BE2C (cell line): ENCODE measurements around the gene PRKAB1.

Experiments
- DNase-seq: peaks from one replicate; pipeline ENCODE4 v3.0.0-alpha.2; 2020
- H3K27me3 ChIP-seq: fragments of 250-450 bp; sonication (Bioruptor Pico); 2 replicates; pipeline ENCODE4 v1.5.1; 2020; ENCODE audit warnings: mild to moderate bottlenecking
- H3K36me3 ChIP-seq: fragments of 250-450 bp; sonication (Bioruptor Pico); 2 replicates; pipeline ENCODE4 v1.5.1; 2020; ENCODE audit warnings: mild to moderate bottlenecking
- H3K4me1 ChIP-seq: fragments of 250-450 bp; sonication (Bioruptor Pico); 2 replicates; pipeline ENCODE4 v1.5.1; 2020
- H3K4me3 ChIP-seq: 2 replicates; pipeline ENCODE4 v1.5.1; 2011; ENCODE audit warnings: low read depth, low read length
- H3K9me3 ChIP-seq: fragments of 250-450 bp; sonication (Bioruptor Pico); 2 replicates; pipeline ENCODE4 v1.5.1; 2020
- CTCF ChIP-seq: IDR thresholded peaks from 2 replicates; pipeline ENCODE4 v1.5.1; 2012; ENCODE audit warnings: mild to moderate bottlenecking, low read depth, low read length

PRKAB1 gene

GRCh38 chr12:119713551-119714031 is 45.7 kb downstream of the PRKAB1 start:
- DNase-seq = no peak
- Histone ChIP-seq H3K27me3 (no peaks in the 10 kb centered on the region), H3K4me3 (no peak overlapping the region), H3K36me3 (peaks cover 68% of the 10 kb centered on the region), H3K4me1 (no peaks in the 10 kb centered on the region), H3K9me3 (no peaks in the 10 kb centered on the region)
- TF ChIP-seq CTCF = no peak

GRCh38 chr12:119714614-119715267 is 46.8 kb downstream of the PRKAB1 start:
- Histone ChIP-seq H3K36me3 (peaks cover 59% of the 10 kb centered on the region), H3K9me3 (no peaks in the 10 kb centered on the region), H3K4me3 (no peak overlapping the region), H3K27me3 (no peaks in the 10 kb centered on the region), H3K4me1 (no peaks in the 10 kb centered on the region)
- TF ChIP-seq CTCF = no peak
- no peak for DNase-seq

GRCh38 chr12:119715268-119715620 is 47.3 kb downstream of the PRKAB1 start:
- H3K4me1 ChIP-seq = no peaks in the 10 kb centered on the region
- no peak for TF ChIP-seq CTCF
- no peak for DNase-seq
- no peak overlapping the region for H3K4me3 ChIP-seq
- H3K27me3 ChIP-seq = no peaks in the 10 kb centered on the region
- peaks cover 56% of the 10 kb centered on the region for H3K36me3 ChIP-seq
- no peaks in the 10 kb centered on the region for H3K9me3 ChIP-seq

GRCh38 chr12:119718141-119718540 is 50.2 kb downstream of the PRKAB1 start:
- TF ChIP-seq CTCF = no peak
- Histone ChIP-seq H3K27me3 (no peaks in the 10 kb centered on the region), H3K9me3 (no peaks in the 10 kb centered on the region), H3K4me1 (no peaks in the 10 kb centered on the region), H3K36me3 (peaks cover 40% of the 10 kb centered on the region), H3K4me3 (no peak overlapping the region)
- no peak for DNase-seq

GRCh38 chr12:119720349-119720748 is 52.4 kb downstream of the PRKAB1 start:
- Histone ChIP-seq H3K36me3 (peaks cover 26% of the 10 kb centered on the region), H3K27me3 (no peaks in the 10 kb centered on the region), H3K4me3 (no peak overlapping the region), H3K4me1 (no peaks in the 10 kb centered on the region), H3K9me3 (no peaks in the 10 kb centered on the region)
- TF ChIP-seq CTCF = no peak
- no peak for DNase-seq

GRCh38 chr12:119721306-119721705 is 53.4 kb downstream of the PRKAB1 start:
- no peak for DNase-seq
- no peaks in the 10 kb centered on the region for H3K27me3 ChIP-seq
- H3K4me3 ChIP-seq = no peak overlapping the region
- peaks cover 19% of the 10 kb centered on the region for H3K36me3 ChIP-seq
- no peaks in the 10 kb centered on the region for H3K4me1 ChIP-seq
- TF ChIP-seq CTCF = no peak
- no peaks in the 10 kb centered on the region for H3K9me3 ChIP-seq
